H9 (cell line): ENCODE results near the gene PPP1R2C. TPM values are rescaled to one million over a fixed set of nuclear protein-coding genes. Genes with fewer than 3 reads are reported as not detected.

Experiments
- DNase-seq: peaks from one replicate; pipeline ENCODE4 v3.0.0-alpha.2; 2017
- H2AFZ ChIP-seq: one replicate; pipeline ENCODE4 v1.6.1; 2013; ENCODE audit warnings: mild to moderate bottlenecking, low read length, control low read depth, moderate library complexity
- H2AK5ac ChIP-seq: 2 replicates; pipeline ENCODE4 v1.6.1; 2013; ENCODE audit warnings: low read length, control low read depth, mixed read lengths; ENCODE audit not compliant: insufficient read length
- H2BK120ac ChIP-seq: one replicate; pipeline ENCODE4 v1.6.1; 2013; ENCODE audit warnings: low read depth, mild to moderate bottlenecking, low read length, control low read depth, inconsistent platforms; ENCODE audit not compliant: poor library complexity, severe bottlenecking
- H2BK12ac ChIP-seq: 2 replicates; pipeline ENCODE4 v1.6.1; 2013; ENCODE audit warnings: low read length, control low read depth, mixed read lengths, low read depth; ENCODE audit not compliant: insufficient read length
- H2BK15ac ChIP-seq: 2 replicates; pipeline ENCODE4 v1.6.1; 2013; ENCODE audit warnings: low read depth, low read length, control low read depth
- H2BK20ac ChIP-seq: one replicate; pipeline ENCODE4 v1.6.1; 2013; ENCODE audit warnings: low read depth, mild to moderate bottlenecking, low read length, control low read depth, inconsistent platforms; ENCODE audit not compliant: poor library complexity, severe bottlenecking
- H2BK5ac ChIP-seq: 2 replicates; pipeline ENCODE4 v1.6.1; 2013; ENCODE audit warnings: low read length, control low read depth, mixed read lengths; ENCODE audit not compliant: insufficient read length
- H3K14ac ChIP-seq: 2 replicates; pipeline ENCODE4 v1.6.1; 2013; ENCODE audit warnings: low read length, control low read depth; ENCODE audit not compliant: insufficient read depth
- H3K18ac ChIP-seq: 2 replicates; pipeline ENCODE4 v1.6.1; 2013; ENCODE audit warnings: low read depth, mild to moderate bottlenecking, mixed read lengths, low read length, control low read depth; ENCODE audit not compliant: insufficient read length
- H3K23ac ChIP-seq: 2 replicates; pipeline ENCODE4 v1.6.1; 2013; ENCODE audit warnings: low read length, control low read depth, mixed read lengths, low read depth; ENCODE audit not compliant: insufficient read length
- H3K23me2 ChIP-seq: 2 replicates; pipeline ENCODE4 v1.6.1; 2013; ENCODE audit warnings: low read depth, mild to moderate bottlenecking, mixed read lengths, low read length, control low read depth; ENCODE audit not compliant: insufficient read length, poor library complexity, severe bottlenecking
- H3K27ac ChIP-seq: 2 replicates; pipeline ENCODE4 v1.5.1; 2013; ENCODE audit warnings: low read length, control low read depth, mixed read lengths, low read depth; ENCODE audit not compliant: insufficient read length
- H3K27me3 ChIP-seq: 2 replicates; pipeline ENCODE4 v1.6.1; 2013; ENCODE audit warnings: low read length, control low read depth, inconsistent platforms; ENCODE audit not compliant: insufficient read depth
- H3K4ac ChIP-seq: 2 replicates; pipeline ENCODE4 v1.6.1; 2013; ENCODE audit warnings: low read depth, mild to moderate bottlenecking, control low read depth, inconsistent platforms, low read length, moderate library complexity
- H3K4me1 ChIP-seq: 2 replicates; pipeline ENCODE4 v1.6.1; 2013; ENCODE audit warnings: low read length, control low read depth, inconsistent platforms; ENCODE audit not compliant: insufficient read depth
- H3K4me2 ChIP-seq: 2 replicates; pipeline ENCODE4 v1.6.1; 2013; ENCODE audit warnings: low read length, control low read depth, mixed read lengths; ENCODE audit not compliant: insufficient read length, insufficient read depth
- H3K56ac ChIP-seq: 2 replicates; pipeline ENCODE4 v1.6.1; 2013; ENCODE audit warnings: low read depth, mild to moderate bottlenecking, mixed read lengths, low read length, control low read depth; ENCODE audit not compliant: insufficient read length
- H3K79me1 ChIP-seq: 2 replicates; pipeline ENCODE4 v1.6.1; 2013; ENCODE audit warnings: low read depth, mild to moderate bottlenecking, moderate library complexity, low read length, control low read depth, inconsistent platforms; ENCODE audit not compliant: insufficient read depth, poor library complexity, severe bottlenecking
- H3K79me2 ChIP-seq: 2 replicates; pipeline ENCODE4 v1.6.1; 2013; ENCODE audit warnings: low read length, control low read depth, inconsistent platforms; ENCODE audit not compliant: insufficient read depth
- H3K9ac ChIP-seq: 2 replicates; pipeline ENCODE4 v1.6.1; 2013; ENCODE audit warnings: low read length, control low read depth, mixed read lengths; ENCODE audit not compliant: insufficient read length; ENCODE audit errors: extremely low read depth
- H3K9me3 ChIP-seq: one replicate; pipeline ENCODE4 v1.6.1; 2013; ENCODE audit warnings: low read depth, low read length, inconsistent platforms; ENCODE audit not compliant: control insufficient read depth
- H3T11ph ChIP-seq: one replicate; pipeline ENCODE4 v1.6.1; 2013; ENCODE audit warnings: mild to moderate bottlenecking, low read length, control low read depth, inconsistent platforms
- H4K20me1 ChIP-seq: one replicate; pipeline ENCODE4 v1.6.1; 2013; ENCODE audit not compliant: control insufficient read depth, insufficient read length, insufficient read depth
- H4K5ac ChIP-seq: 2 replicates; pipeline ENCODE4 v1.6.1; 2013; ENCODE audit warnings: low read depth, mild to moderate bottlenecking, mixed read lengths, low read length, control low read depth; ENCODE audit not compliant: insufficient read length
- H4K8ac ChIP-seq: replicated peaks from 2 replicates; pipeline ENCODE4 v1.6.1; 2013; ENCODE audit warnings: low read length, control low read depth, mixed read lengths, low read depth; ENCODE audit not compliant: insufficient read length
- H4K91ac ChIP-seq: 2 replicates; pipeline ENCODE4 v1.6.1; 2013; ENCODE audit warnings: low read depth, mild to moderate bottlenecking, moderate library complexity, mixed read lengths, low read length, control low read depth; ENCODE audit not compliant: insufficient read length
- H3K27ac Mint-ChIP-seq, 3 experiments: 2 replicates in 2 of 3; 3 replicates in 1 of 3; pipeline ENCODE4 v1.8.0; 2020 to 2021; ENCODE audit warnings: mixed read lengths in 3 of 3, mild to moderate bottlenecking in 1 of 3, moderate library complexity in 1 of 3
- H3K27me3 Mint-ChIP-seq: 2 replicates; pipeline ENCODE4 v1.8.0; 2021; ENCODE audit warnings: low read depth, mild to moderate bottlenecking, moderate library complexity, mixed read lengths
- H3K36me3 Mint-ChIP-seq, 3 experiments: 2 replicates in 2 of 3; 3 replicates in 1 of 3; pipeline ENCODE4 v1.8.0; 2020 to 2021; ENCODE audit warnings: low read depth in 3 of 3, mixed read lengths in 3 of 3; ENCODE audit not compliant: insufficient read depth in 1 of 3
- H3K4me1 Mint-ChIP-seq, 2 experiments: 2 replicates each; pipeline ENCODE4 v1.8.0; 2020; ENCODE audit warnings: mixed read lengths in 2 of 2
- H3K4me3 Mint-ChIP-seq, 2 experiments: 2 replicates in 1 of 2; 3 replicates in 1 of 2; pipeline ENCODE4 v1.8.0; 2020 to 2021; ENCODE audit warnings: mild to moderate bottlenecking in 2 of 2, mixed read lengths in 2 of 2, moderate library complexity in 1 of 2
- H3K9me3 Mint-ChIP-seq, 2 experiments: 2 replicates in 1 of 2; 3 replicates in 1 of 2; pipeline ENCODE4 v1.8.0; 2020; ENCODE audit warnings: mild to moderate bottlenecking in 2 of 2, mixed read lengths in 2 of 2, moderate library complexity in 1 of 2
- WGBS: extraction: QIAGEN DNeasy Blood & Tissue Kit; methylation state at CpG from one replicate; pipeline ENCODE4 v1.1.7; 2013; ENCODE audit warnings: missing lambda C conversion rate, low lambda C conversion rate, mixed read lengths; ENCODE audit not compliant: insufficient read length; ENCODE audit errors: extremely low coverage; 5-methylcytosine and 5-hydroxymethylcytosine counted together
- total RNA-seq: library from RNA; stranded (reverse); gene quantifications from 2 replicates; pipeline ENCODE4 v1.2.1, GENCODE V29; 2021
- TF ChIP-seq, protein P1 (sequence below): fragments of 200-600 bp; sonication (generic); conservative IDR thresholded peaks from 3 replicates; pipeline ENCODE4 v1.8.0; 2021; ENCODE audit warnings: antibody characterized with exemption, mild to moderate bottlenecking

Gene PPP1R2C
- total RNA-seq, 1 experiment from 2014 or later: not detected

GRCh38 chrX:42739741-42740140, 38.2 kb downstream of the PPP1R2C start:
- DNase-seq: no peak
- Mint-ChIP-seq H3K4me3 (no peak overlapping the region), H3K9me3 (peaks cover 0 to 27% of the 10 kb centered on the region in 2 experiments; a peak in 3 of 5 replicates), H3K36me3 (peaks cover 0 to 6% (median 0%) of the 10 kb centered on the region in 3 experiments; a peak in 1 of 7 replicates), H3K27me3 (no peaks in the 10 kb centered on the region), H3K27ac (no peak overlapping the region), H3K4me1 (peaks cover 0 to 8% of the 10 kb centered on the region in 2 experiments; a peak in 2 of 4 replicates)
- H3K27ac ChIP-seq: no peak overlapping the region
- H4K20me1 ChIP-seq: no peaks in the 10 kb centered on the region
- H3K14ac ChIP-seq: no peak overlapping the region
- no CpG with 5 or more reads among the region's 1 CpG for WGBS
- H2BK20ac ChIP-seq: no peak overlapping the region
- H3K79me1 ChIP-seq: no peaks in the 10 kb centered on the region
- H3K9me3 ChIP-seq: no peaks in the 10 kb centered on the region
- H4K5ac ChIP-seq: no peak overlapping the region
- H3T11ph ChIP-seq: no peak overlapping the region
- H3K4me1 ChIP-seq: no peaks in the 10 kb centered on the region
- H3K4me2 ChIP-seq: no peak overlapping the region
- H2AFZ ChIP-seq: no peak overlapping the region
- no peaks in the 10 kb centered on the region for H3K27me3 ChIP-seq
- no peak overlapping the region for H2BK120ac ChIP-seq
- H4K91ac ChIP-seq: no peak overlapping the region
- H2BK5ac ChIP-seq: no peak overlapping the region
- H3K9ac ChIP-seq: no peak overlapping the region
- TF ChIP-seq, protein P1, sequence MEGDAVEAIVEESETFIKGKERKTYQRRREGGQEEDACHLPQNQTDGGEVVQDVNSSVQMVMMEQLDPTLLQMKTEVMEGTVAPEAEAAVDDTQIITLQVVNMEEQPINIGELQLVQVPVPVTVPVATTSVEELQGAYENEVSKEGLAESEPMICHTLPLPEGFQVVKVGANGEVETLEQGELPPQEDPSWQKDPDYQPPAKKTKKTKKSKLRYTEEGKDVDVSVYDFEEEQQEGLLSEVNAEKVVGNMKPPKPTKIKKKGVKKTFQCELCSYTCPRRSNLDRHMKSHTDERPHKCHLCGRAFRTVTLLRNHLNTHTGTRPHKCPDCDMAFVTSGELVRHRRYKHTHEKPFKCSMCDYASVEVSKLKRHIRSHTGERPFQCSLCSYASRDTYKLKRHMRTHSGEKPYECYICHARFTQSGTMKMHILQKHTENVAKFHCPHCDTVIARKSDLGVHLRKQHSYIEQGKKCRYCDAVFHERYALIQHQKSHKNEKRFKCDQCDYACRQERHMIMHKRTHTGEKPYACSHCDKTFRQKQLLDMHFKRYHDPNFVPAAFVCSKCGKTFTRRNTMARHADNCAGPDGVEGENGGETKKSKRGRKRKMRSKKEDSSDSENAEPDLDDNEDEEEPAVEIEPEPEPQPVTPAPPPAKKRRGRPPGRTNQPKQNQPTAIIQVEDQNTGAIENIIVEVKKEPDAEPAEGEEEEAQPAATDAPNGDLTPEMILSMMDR: no peak
- H2BK12ac ChIP-seq: no peak overlapping the region
- H3K4ac ChIP-seq: no peak overlapping the region
- no peak overlapping the region for H2BK15ac ChIP-seq
- H3K56ac ChIP-seq: no peak overlapping the region
- H3K23ac ChIP-seq: no peak overlapping the region
- no peaks in the 10 kb centered on the region for H3K79me2 ChIP-seq
- H4K8ac ChIP-seq: no peak overlapping the region
- no peak overlapping the region for H3K18ac ChIP-seq
- H3K23me2 ChIP-seq: no peaks in the 10 kb centered on the region
- H2AK5ac ChIP-seq: no peak overlapping the region
